GM12878 (cell line): ENCODE results near the gene RPEL1. TPM values are rescaled to one million over a fixed set of nuclear protein-coding genes. Genes with fewer than 3 reads are reported as not detected.

Experiments used
- ATAC-seq: fragments of 200-7000 bp; cut with Tn5 transposase; 3 replicates; pipeline ENCODE4 v1.9.1; 2020; ENCODE audit warnings: mild to moderate bottlenecking, moderate library complexity
- BruUV-seq: library from RNA; stranded (reverse); fragments of 400-500 nt; replicated peaks from 2 replicates; lab custom pipeline; 2021; lab: Mats Ljungman, UMichigan
- CTCF ChIA-PET: fragments of 300-600 bp; sonication (Branson Sonifier 250); formaldehyde crosslinking; extraction: SDS; loops from one replicate; lab custom pipeline; 2021; ENCODE audit warnings: inconsistent platforms; lab: Yijun Ruan, JAX
- POLR2A ChIA-PET: fragments of 350-600 bp; formaldehyde crosslinking; extraction: SDS; loops from one replicate; lab custom pipeline; 2021; ENCODE audit warnings: inconsistent platforms; lab: Charles Lee
- RAD21 ChIA-PET: fragments of 300-600 bp; sonication (Branson Sonifier 250); formaldehyde crosslinking; loops from one replicate; lab custom pipeline; 2023; ENCODE audit warnings: antibody characterized with exemption; ENCODE audit not compliant: unreplicated experiment; lab: Charles Lee
- SMC1A ChIA-PET: fragments of 300-600 bp; sonication (Branson Sonifier 250); formaldehyde crosslinking; loops from one replicate; lab custom pipeline; 2023; ENCODE audit not compliant: unreplicated experiment, uncharacterized antibody; lab: Charles Lee
- DNase-seq: peaks from one replicate; pipeline ENCODE4 v3.0.0-alpha.2; 2011; ENCODE audit warnings: low read depth, low spot score
- FAIRE-seq: peaks from 3 replicates; lab custom pipeline; 2011; peaks lifted over from hg19 to GRCh38; lab: Jason Lieb, UNC
- H2AFZ ChIP-seq: 2 replicates; pipeline ENCODE4 v1.6.0; 2011; ENCODE audit warnings: low read depth, low read length, control low read depth; ENCODE audit not compliant: control insufficient read depth
- H3K27ac ChIP-seq: 2 replicates; pipeline ENCODE4 v1.5.1; 2011; ENCODE audit warnings: control low read depth; ENCODE audit not compliant: control insufficient read depth, insufficient read depth
- H3K27me3 ChIP-seq, 2 experiments: replicated peaks in 1 of 2; 2 replicates each; pipeline versions ENCODE4 v1.6.0 to v1.6.1; 2011; ENCODE audit warnings: low read length in 1 of 2; ENCODE audit not compliant: control insufficient read depth in 2 of 2, insufficient read depth in 2 of 2
- H3K36me3 ChIP-seq, 2 experiments: 2 replicates each; pipeline ENCODE4 v1.5.1; 2011; ENCODE audit warnings: low read length in 1 of 2; ENCODE audit not compliant: control insufficient read depth in 2 of 2, insufficient read depth in 2 of 2
- H3K4me1 ChIP-seq: 2 replicates; pipeline ENCODE4 v1.6.1; 2011; ENCODE audit warnings: mild to moderate bottlenecking, low read length, moderate library complexity, mixed read lengths; ENCODE audit not compliant: control insufficient read depth, insufficient read depth
- H3K4me2 ChIP-seq: 2 replicates; pipeline ENCODE4 v1.6.0; 2011; ENCODE audit warnings: control low read depth; ENCODE audit not compliant: control insufficient read depth, insufficient read depth
- H3K4me3 ChIP-seq: fragments of 200-600 bp; sonication (generic); 2 replicates; pipeline ENCODE4 v1.5.1; 2016
- H3K79me2 ChIP-seq: 2 replicates; pipeline ENCODE4 v1.6.0; 2011; ENCODE audit warnings: low read length; ENCODE audit not compliant: control insufficient read depth, insufficient read depth
- H3K9ac ChIP-seq: 2 replicates; pipeline ENCODE4 v1.8.0; 2011; ENCODE audit warnings: low read length, control low read depth, mixed read lengths; ENCODE audit not compliant: control insufficient read depth, insufficient read depth
- H3K9me3 ChIP-seq: replicated peaks from 3 replicates; pipeline ENCODE4 v1.5.1; 2011; ENCODE audit warnings: mild to moderate bottlenecking, low read length; ENCODE audit not compliant: control insufficient read depth, insufficient read depth
- H4K20me1 ChIP-seq: 2 replicates; pipeline ENCODE4 v1.6.0; 2011; ENCODE audit not compliant: control insufficient read depth, insufficient read depth
- CHD1 ChIP-seq: IDR thresholded peaks from 2 replicates; pipeline ENCODE4 v1.6.1; 2012; ENCODE audit warnings: low read depth, low read length, improper control_type of control experiment
- EED ChIP-seq: sonication (generic); IDR thresholded peaks from 2 replicates; pipeline ENCODE4 v1.6.1; 2016; ENCODE audit warnings: antibody characterized with exemption, low read depth
- whole genome bisulfite sequencing: methylation state at CpG from one replicate; pipeline ENCODE4 v1.1.6; 2016; ENCODE audit warnings: low lambda C conversion rate; ENCODE audit not compliant: insufficient replicate concordance, insufficient coverage; ENCODE audit errors: missing lambda C conversion rate; 5-methylcytosine and 5-hydroxymethylcytosine counted together
- in situ Hi-C: fragments of 300-500 bp; cut with MboI; formaldehyde crosslinking; loops from 9 replicates; pipeline ENCODE4 v1.14.3; 2018; ENCODE audit warnings: mixed read lengths
- intact Hi-C: fragments of 100-400 bp; cut with micrococcal nuclease; formaldehyde crosslinking; loops from one replicate; pipeline ENCODE4 v1.14.2; 2022; ENCODE audit not compliant: unreplicated experiment
- polyA plus RNA-seq, 11 experiments: library from polyadenylated mRNA; depleted of rRNA in 4 of 11; unstranded in 6 of 11; stranded (reverse) in 5 of 11; fragments of >200 nt; fragmentation: Nextera tagmentation in 4 of 11; fragmentation: Illumina TruSeq in 1 of 11; extraction: Ambion mirVana in 4 of 11; extraction: Trizol in 1 of 11; gene quantifications; 1 replicate in 1 of 11; 2 replicates in 10 of 11; pipeline versions ENCODE4 v1.2.1 to v1.2.3, GENCODE V29; 2011 to 2016; ENCODE audit warnings: inconsistent platforms in 2 of 11, missing spikeins in 2 of 11, low read depth in 1 of 11
- total RNA-seq, 4 experiments: library from RNA; depleted of rRNA in 3 of 4; stranded (reverse); fragments of >200 nt in 3 of 4; fragmentation: Illumina TruSeq in 1 of 4; extraction: Trizol in 1 of 4; gene quantifications; 2 replicates each; pipeline versions ENCODE4 v1.2.1 to v1.2.3, GENCODE V29; 2013 to 2021
- TF ChIP-seq, protein P1 (sequence below): fragments of 150-350 bp; IDR thresholded peaks from 2 replicates; pipeline ENCODE4 v1.6.1; 2016; ENCODE audit warnings: low read depth, low read length

RPEL1 gene
- total and polyA plus RNA-seq, 10 of the 15 experiments (the other 5 are each of a cell fraction or from before 2014, with no cell fraction given) = 0.04 to 0.08 (median 0.06) TPM; not detected in 6

DNA sequence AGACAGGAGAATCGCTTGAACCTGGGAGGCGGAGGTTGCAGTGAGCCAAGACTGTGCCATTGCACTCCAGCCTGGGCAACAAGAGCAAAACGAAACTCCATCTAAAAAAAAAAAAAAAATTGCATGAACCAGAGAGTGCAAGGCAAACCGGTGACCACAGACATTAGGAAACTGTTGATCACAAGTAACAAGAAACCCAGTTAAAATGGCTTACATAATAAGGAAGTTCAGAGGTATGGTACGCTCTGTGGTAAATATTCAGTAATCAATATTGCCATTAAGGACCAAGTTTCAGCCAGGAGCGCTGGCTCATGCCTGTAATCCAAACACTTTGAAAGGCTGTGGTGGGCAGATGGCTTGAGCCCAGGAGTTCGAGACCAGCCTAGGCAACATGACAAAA lies 43.4 kb upstream of the RPEL1 start (continued):
- no peak for TF ChIP-seq EED
- TF ChIP-seq CHD1 = no peak

DNA sequence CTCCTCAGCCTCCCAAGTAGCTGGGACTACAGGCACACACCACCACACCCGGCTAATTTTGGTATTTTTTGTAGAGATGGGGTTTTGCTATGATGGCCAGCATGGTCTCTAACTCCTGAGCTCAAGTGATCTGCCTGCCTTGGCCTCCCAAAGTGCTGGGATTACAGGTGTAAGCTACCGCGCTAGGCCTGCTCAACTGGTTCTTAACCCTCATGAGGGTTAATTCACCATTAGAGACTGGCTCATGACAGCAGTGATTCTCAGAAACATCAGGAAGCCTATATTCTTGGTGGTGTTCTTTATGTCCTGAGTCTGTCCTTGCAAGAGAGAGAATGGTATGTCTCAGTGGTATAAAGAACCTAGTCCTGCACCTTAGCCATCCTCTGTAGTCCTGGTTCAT lies 42.2 kb upstream of the RPEL1 start:
- Histone ChIP-seq H3K4me2 (no peak overlapping the region), H3K79me2 (no peaks in the 10 kb centered on the region), H3K4me3 (no peak overlapping the region), H3K4me1 (no peaks in the 10 kb centered on the region), H3K9ac (no peak overlapping the region), H2AFZ (no peak overlapping the region), H4K20me1 (no peaks in the 10 kb centered on the region), H3K36me3 (no peaks in the 10 kb centered on the region), H3K9me3 (no peaks in the 10 kb centered on the region; the same call in 1 of the 3 replicates), H3K27me3 (no peaks in the 10 kb centered on the region), H3K27ac (no peak overlapping the region)
- no peak for ATAC-seq
- CTCF ChIA-PET = no interaction called here
- TF ChIP-seq, protein P1, sequence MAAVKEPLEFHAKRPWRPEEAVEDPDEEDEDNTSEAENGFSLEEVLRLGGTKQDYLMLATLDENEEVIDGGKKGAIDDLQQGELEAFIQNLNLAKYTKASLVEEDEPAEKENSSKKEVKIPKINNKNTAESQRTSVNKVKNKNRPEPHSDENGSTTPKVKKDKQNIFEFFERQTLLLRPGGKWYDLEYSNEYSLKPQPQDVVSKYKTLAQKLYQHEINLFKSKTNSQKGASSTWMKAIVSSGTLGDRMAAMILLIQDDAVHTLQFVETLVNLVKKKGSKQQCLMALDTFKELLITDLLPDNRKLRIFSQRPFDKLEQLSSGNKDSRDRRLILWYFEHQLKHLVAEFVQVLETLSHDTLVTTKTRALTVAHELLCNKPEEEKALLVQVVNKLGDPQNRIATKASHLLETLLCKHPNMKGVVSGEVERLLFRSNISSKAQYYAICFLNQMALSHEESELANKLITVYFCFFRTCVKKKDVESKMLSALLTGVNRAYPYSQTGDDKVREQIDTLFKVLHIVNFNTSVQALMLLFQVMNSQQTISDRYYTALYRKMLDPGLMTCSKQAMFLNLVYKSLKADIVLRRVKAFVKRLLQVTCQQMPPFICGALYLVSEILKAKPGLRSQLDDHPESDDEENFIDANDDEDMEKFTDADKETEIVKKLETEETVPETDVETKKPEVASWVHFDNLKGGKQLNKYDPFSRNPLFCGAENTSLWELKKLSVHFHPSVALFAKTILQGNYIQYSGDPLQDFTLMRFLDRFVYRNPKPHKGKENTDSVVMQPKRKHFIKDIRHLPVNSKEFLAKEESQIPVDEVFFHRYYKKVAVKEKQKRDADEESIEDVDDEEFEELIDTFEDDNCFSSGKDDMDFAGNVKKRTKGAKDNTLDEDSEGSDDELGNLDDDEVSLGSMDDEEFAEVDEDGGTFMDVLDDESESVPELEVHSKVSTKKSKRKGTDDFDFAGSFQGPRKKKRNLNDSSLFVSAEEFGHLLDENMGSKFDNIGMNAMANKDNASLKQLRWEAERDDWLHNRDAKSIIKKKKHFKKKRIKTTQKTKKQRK = no peak
- POLR2A ChIA-PET = no interaction called here
- RAD21 ChIA-PET = no interaction called here
- WGBS = 65% methylated on average over 3 of the region's 3 CpGs
- FAIRE-seq = no peak
- SMC1A ChIA-PET = interaction anchor here (0.8 to 1.5 kb wide), 2 partner anchors 258 to 286 kb away, joined by 3 to 4 read pairs; no protein-coding TSS in a partner anchor
- DNase-seq = no peak
- intact Hi-C loops (no loop called here), in situ Hi-C loops (no loop called here)
- BruUV-seq = no TSS peak
